Liver (tissue), 3 donors: ENCODE measurements around the gene ARHGEF28.

Experiments
- ATF3 ChIP-seq: IDR thresholded peaks from 2 replicates; pipeline ENCODE4 v1.6.1; 2016; ENCODE audit warnings: antibody characterized with exemption
- CTCF ChIP-seq: fragments of 150-350 bp; IDR thresholded peaks from 2 replicates; pipeline ENCODE4 v1.5.1; 2017; ENCODE audit warnings: improper control_type of control experiment, low read depth, low read length; ENCODE audit not compliant: missing input control
- EGR1 ChIP-seq, 2 donors: IDR thresholded peaks; 2 replicates each; pipeline ENCODE4 v1.6.1; 2016 to 2018; ENCODE audit warnings: antibody characterized with exemption in 2 of 2, low read depth in 2 of 2
- FOXA1 ChIP-seq: IDR thresholded peaks from 2 replicates; pipeline ENCODE4 v1.6.1; 2016; ENCODE audit warnings: antibody characterized with exemption
- GABPA ChIP-seq, 2 donors: IDR thresholded peaks in 1 of 2; conservative IDR thresholded peaks in 1 of 2; 2 replicates each; pipeline ENCODE4 v1.6.1; 2016; ENCODE audit warnings: antibody characterized with exemption in 2 of 2, mild to moderate bottlenecking in 1 of 2, moderate library complexity in 1 of 2
- MAX ChIP-seq: IDR thresholded peaks from 2 replicates; pipeline ENCODE4 v1.6.1; 2016; ENCODE audit warnings: antibody characterized with exemption
- RAD21 ChIP-seq, 2 donors: IDR thresholded peaks; 2 replicates each; pipeline ENCODE4 v1.6.1; 2016; ENCODE audit warnings: antibody characterized with exemption in 2 of 2, mild to moderate bottlenecking in 2 of 2
- REST ChIP-seq: IDR thresholded peaks from 2 replicates; pipeline ENCODE4 v1.6.1; 2016; ENCODE audit warnings: antibody characterized with exemption, mild to moderate bottlenecking
- SP1 ChIP-seq: IDR thresholded peaks from 2 replicates; pipeline ENCODE4 v1.6.1; 2018; ENCODE audit warnings: antibody characterized with exemption, mild to moderate bottlenecking
- YY1 ChIP-seq: IDR thresholded peaks from 2 replicates; pipeline ENCODE4 v1.6.1; 2016; ENCODE audit warnings: antibody characterized with exemption, mild to moderate bottlenecking
- ZBTB33 ChIP-seq: IDR thresholded peaks from 2 replicates; pipeline ENCODE4 v1.6.1; 2016; ENCODE audit warnings: antibody characterized with exemption
- donor health status: healthy.
- donor health status: healthy.

GRCh38 chr5:73747696-73748380 lies 121.8 kb downstream of the ARHGEF28 start:
- TF ChIP-seq REST: no peak
- no peak for TF ChIP-seq YY1
- TF ChIP-seq CTCF: no peak
- TF ChIP-seq SP1: no peak
- TF ChIP-seq GABPA (IDR thresholded peaks at IDR 0.05 in 1 of 2, conservative IDR thresholded peaks at IDR 0.05 in 1 of 2): no peak
- TF ChIP-seq ZBTB33: no peak
- TF ChIP-seq RAD21 (IDR thresholded peaks at IDR 0.05): no peak
- TF ChIP-seq EGR1 (IDR thresholded peaks at IDR 0.05; ENCODE audit: low read depth in 2 of 2): no peak
- no peak for TF ChIP-seq ATF3
- no peak for TF ChIP-seq FOXA1
- TF ChIP-seq MAX: no peak
